ENCODE measurements around the gene PKN1.

- no peak for TF ChIP-seq CTCF (IDR thresholded peaks at IDR 0.05 in 2 of 3, conservative IDR thresholded peaks at IDR 0.05 in 1 of 3; ENCODE audit: control insufficient read depth in 2 of 3, extremely low read depth in 1 of 3, insufficient read depth in 1 of 3, low read depth in 3 of 3, low read length in 3 of 3)
- TF ChIP-seq EGR1 (IDR thresholded peaks at IDR 0.05; ENCODE audit: borderline replicate concordance in 1 of 2, low read depth in 2 of 2, low read length in 2 of 2), result no peak
- TF ChIP-seq SP1 (IDR thresholded peaks at IDR 0.05; ENCODE audit: low read depth, low read length), result no peak
- no peak for TF ChIP-seq SRF (IDR thresholded peaks at IDR 0.05; ENCODE audit: low read depth in 2 of 2, low read length in 2 of 2)
- TF ChIP-seq RAD21 (IDR thresholded peaks at IDR 0.05; ENCODE audit: insufficient read depth, low read depth, low read length), result no peak
- no peak for TF ChIP-seq RUNX3 (IDR thresholded peaks at IDR 0.05; ENCODE audit: low read length)
- TF ChIP-seq JUNB (IDR thresholded peaks at IDR 0.05), result no peak
- no peak for TF ChIP-seq POU2F2 (IDR thresholded peaks at IDR 0.05; ENCODE audit: borderline replicate concordance, low read depth, low read length)
- no peak for TF ChIP-seq TCF7 (IDR thresholded peaks at IDR 0.05; ENCODE audit: borderline replicate concordance)
- no peak for TF ChIP-seq CBX5 (IDR thresholded peaks at IDR 0.05; ENCODE audit: low read depth)
- no peak for TF ChIP-seq EZH2 (IDR thresholded peaks at IDR 0.05; ENCODE audit: borderline replicate concordance, control insufficient read depth, low read depth, low read length)
Observed at GRCh38 chr19:14395710-14396336, 37.3 kb upstream of the PKN1 start.

Data from GM12878 (cell line).